ENCODE results near the gene ZNF80.

DNA sequence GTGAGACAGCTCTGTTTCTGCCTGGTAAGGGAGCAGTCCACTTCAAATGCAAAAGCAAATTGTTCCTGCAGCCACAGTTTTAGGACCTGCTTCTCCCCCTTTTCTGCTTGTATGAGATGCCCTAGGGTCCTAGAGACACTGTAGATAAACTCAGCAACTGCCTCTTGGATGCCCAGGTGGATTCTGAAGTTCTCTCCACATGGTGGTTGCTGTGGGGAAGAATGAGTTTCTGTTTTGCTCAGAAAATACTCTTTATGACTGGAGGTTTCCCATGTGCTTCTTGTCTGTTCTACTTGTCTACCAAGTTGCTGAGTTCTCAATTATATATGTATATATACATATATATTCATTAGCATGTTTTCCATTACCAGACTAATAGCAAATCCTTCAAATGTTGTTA, 5.6 kb upstream of the ZNF80 start:
- TF ChIP-seq, protein P1, sequence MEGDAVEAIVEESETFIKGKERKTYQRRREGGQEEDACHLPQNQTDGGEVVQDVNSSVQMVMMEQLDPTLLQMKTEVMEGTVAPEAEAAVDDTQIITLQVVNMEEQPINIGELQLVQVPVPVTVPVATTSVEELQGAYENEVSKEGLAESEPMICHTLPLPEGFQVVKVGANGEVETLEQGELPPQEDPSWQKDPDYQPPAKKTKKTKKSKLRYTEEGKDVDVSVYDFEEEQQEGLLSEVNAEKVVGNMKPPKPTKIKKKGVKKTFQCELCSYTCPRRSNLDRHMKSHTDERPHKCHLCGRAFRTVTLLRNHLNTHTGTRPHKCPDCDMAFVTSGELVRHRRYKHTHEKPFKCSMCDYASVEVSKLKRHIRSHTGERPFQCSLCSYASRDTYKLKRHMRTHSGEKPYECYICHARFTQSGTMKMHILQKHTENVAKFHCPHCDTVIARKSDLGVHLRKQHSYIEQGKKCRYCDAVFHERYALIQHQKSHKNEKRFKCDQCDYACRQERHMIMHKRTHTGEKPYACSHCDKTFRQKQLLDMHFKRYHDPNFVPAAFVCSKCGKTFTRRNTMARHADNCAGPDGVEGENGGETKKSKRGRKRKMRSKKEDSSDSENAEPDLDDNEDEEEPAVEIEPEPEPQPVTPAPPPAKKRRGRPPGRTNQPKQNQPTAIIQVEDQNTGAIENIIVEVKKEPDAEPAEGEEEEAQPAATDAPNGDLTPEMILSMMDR (IDR thresholded peaks at IDR 0.05): no peak
- TF ChIP-seq POLR2A (IDR thresholded peaks at IDR 0.05) (no peak), EP300 (IDR thresholded peaks at IDR 0.05) (no peak)
